Neural cell (in vitro differentiated cells): Measurements from ENCODE around the gene OSBPL2. TPM values are rescaled to one million over a fixed set of nuclear protein-coding genes. Genes with fewer than 3 reads are reported as not detected.

Experiments used
- H2AFZ ChIP-seq: fragments of 200-600, 300-800 bp; sonication (generic), shearing (Covaris generic); 2 replicates; pipeline ENCODE4 v1.6.0; 2014; ENCODE audit warnings: low read depth, mild to moderate bottlenecking, antibody characterized with exemption, low read length, moderate library complexity
- H3F3A ChIP-seq: fragments of 200-600 bp; shearing (Covaris generic); 2 replicates; pipeline ENCODE4 v1.6.1; 2016; ENCODE audit warnings: mild to moderate bottlenecking, moderate library complexity, mixed read lengths, antibody characterized with exemption, low read length; ENCODE audit not compliant: insufficient read depth, poor library complexity, severe bottlenecking
- H3K27ac ChIP-seq: fragments of 200-600, 300-800 bp; sonication (generic), shearing (Covaris generic); 2 replicates; pipeline ENCODE4 v1.5.1; 2014; ENCODE audit warnings: mild to moderate bottlenecking, low read length, moderate library complexity
- H3K27me3 ChIP-seq: fragments of 300-800, 200-600 bp; sonication (generic), shearing (Covaris generic); 2 replicates; pipeline ENCODE4 v1.6.0; 2014; ENCODE audit warnings: mild to moderate bottlenecking, low read depth, low read length, moderate library complexity; ENCODE audit not compliant: insufficient read depth
- H3K36me3 ChIP-seq: fragments of 300-800, 200-600 bp; sonication (generic), shearing (Covaris generic); 2 replicates; pipeline ENCODE4 v1.5.1; 2014; ENCODE audit warnings: mild to moderate bottlenecking, antibody characterized with exemption, low read length, moderate library complexity; ENCODE audit not compliant: insufficient read depth
- H3K4me2 ChIP-seq: fragments of 300-800, 200-600 bp; sonication (generic), shearing (Covaris generic); 2 replicates; pipeline ENCODE4 v1.6.0; 2014; ENCODE audit warnings: mild to moderate bottlenecking, low read length
- H3K4me3 ChIP-seq: fragments of 300-800, 200-600 bp; sonication (generic), shearing (Covaris generic); 2 replicates; pipeline ENCODE4 v1.5.1; 2014; ENCODE audit warnings: mild to moderate bottlenecking, low read length, moderate library complexity
- H3K79me2 ChIP-seq: fragments of 200-600 bp; shearing (Covaris generic); replicated peaks from 2 replicates; pipeline ENCODE4 v1.6.0; 2014; ENCODE audit warnings: mild to moderate bottlenecking, low read length, moderate library complexity; ENCODE audit not compliant: insufficient read depth
- H3K9ac ChIP-seq: fragments of 300-800, 200-600 bp; sonication (generic), shearing (Covaris generic); 2 replicates; pipeline ENCODE4 v1.6.1; 2016; ENCODE audit warnings: mild to moderate bottlenecking, low read length, mixed read lengths
- H3K9me2 ChIP-seq: fragments of 200-600 bp; shearing (Covaris generic); 2 replicates; pipeline ENCODE4 v1.6.1; 2016; ENCODE audit warnings: mild to moderate bottlenecking, low read length, mixed read lengths; ENCODE audit not compliant: insufficient read depth
- H3K9me3 ChIP-seq: fragments of 200-600, 300-800 bp; sonication (generic), shearing (Covaris generic); 2 replicates; pipeline ENCODE4 v1.6.1; 2016; ENCODE audit warnings: mild to moderate bottlenecking, mixed run types, low read length, moderate library complexity, mixed read lengths
- H4K20me1 ChIP-seq: fragments of 200-600 bp; shearing (Covaris generic); 2 replicates; pipeline ENCODE4 v1.6.1; 2016; ENCODE audit warnings: mild to moderate bottlenecking, mixed run types; ENCODE audit not compliant: insufficient read depth
- EP300 ChIP-seq: fragments of 450-650 bp; conservative IDR thresholded peaks from 2 replicates; pipeline ENCODE4 v1.6.1; 2014; ENCODE audit warnings: antibody characterized with exemption, mild to moderate bottlenecking, moderate library complexity; ENCODE audit not compliant: poor library complexity, severe bottlenecking
- EZH2 ChIP-seq: fragments of 200-600, 300-800 bp; shearing (Covaris generic), sonication (generic); IDR thresholded peaks from 2 replicates; pipeline ENCODE4 v1.6.1; 2014; ENCODE audit warnings: antibody characterized with exemption, low read length, borderline replicate concordance, mild to moderate bottlenecking; ENCODE audit not compliant: insufficient read depth, poor library complexity, severe bottlenecking
- MXI1 ChIP-seq: fragments of 450-650 bp; conservative IDR thresholded peaks from 2 replicates; pipeline ENCODE4 v1.6.1; 2014; ENCODE audit warnings: antibody characterized with exemption, mild to moderate bottlenecking; ENCODE audit not compliant: poor library complexity, severe bottlenecking
- POLR2AphosphoS5 ChIP-seq: IDR thresholded peaks from 2 replicates; pipeline ENCODE4 v1.6.1; 2012
- RAD21 ChIP-seq: fragments of 450-650 bp; conservative IDR thresholded peaks from 2 replicates; pipeline ENCODE4 v1.6.1; 2014; ENCODE audit warnings: antibody characterized with exemption, mild to moderate bottlenecking, moderate library complexity
- SMC3 ChIP-seq: fragments of 450-650 bp; conservative IDR thresholded peaks from 2 replicates; pipeline ENCODE4 v1.6.1; 2014; ENCODE audit warnings: antibody characterized with exemption, mild to moderate bottlenecking, moderate library complexity; ENCODE audit not compliant: poor library complexity
- TAF1 ChIP-seq: IDR thresholded peaks from 2 replicates; pipeline ENCODE4 v1.6.1; 2012; ENCODE audit warnings: low read depth
- polyA plus RNA-seq: library from polyadenylated mRNA; depleted of rRNA; stranded (reverse); fragments of >200 nt; gene quantifications from 2 replicates; pipeline ENCODE4 v1.2.3, GENCODE V29; 2014
- TF ChIP-seq, protein P1 (sequence below): IDR thresholded peaks from 2 replicates; pipeline ENCODE4 v1.6.1; 2012; ENCODE audit warnings: borderline replicate concordance
- TF ChIP-seq, protein P2 (sequence below): fragments of 450-650 bp; IDR thresholded peaks from 2 replicates; pipeline ENCODE4 v1.5.1; 2014; ENCODE audit warnings: antibody characterized with exemption, mild to moderate bottlenecking, moderate library complexity; ENCODE audit not compliant: poor library complexity, severe bottlenecking

Gene OSBPL2
- polyA plus RNA-seq, 1 donor from 2014 or later, result 41.5 TPM

DNA sequence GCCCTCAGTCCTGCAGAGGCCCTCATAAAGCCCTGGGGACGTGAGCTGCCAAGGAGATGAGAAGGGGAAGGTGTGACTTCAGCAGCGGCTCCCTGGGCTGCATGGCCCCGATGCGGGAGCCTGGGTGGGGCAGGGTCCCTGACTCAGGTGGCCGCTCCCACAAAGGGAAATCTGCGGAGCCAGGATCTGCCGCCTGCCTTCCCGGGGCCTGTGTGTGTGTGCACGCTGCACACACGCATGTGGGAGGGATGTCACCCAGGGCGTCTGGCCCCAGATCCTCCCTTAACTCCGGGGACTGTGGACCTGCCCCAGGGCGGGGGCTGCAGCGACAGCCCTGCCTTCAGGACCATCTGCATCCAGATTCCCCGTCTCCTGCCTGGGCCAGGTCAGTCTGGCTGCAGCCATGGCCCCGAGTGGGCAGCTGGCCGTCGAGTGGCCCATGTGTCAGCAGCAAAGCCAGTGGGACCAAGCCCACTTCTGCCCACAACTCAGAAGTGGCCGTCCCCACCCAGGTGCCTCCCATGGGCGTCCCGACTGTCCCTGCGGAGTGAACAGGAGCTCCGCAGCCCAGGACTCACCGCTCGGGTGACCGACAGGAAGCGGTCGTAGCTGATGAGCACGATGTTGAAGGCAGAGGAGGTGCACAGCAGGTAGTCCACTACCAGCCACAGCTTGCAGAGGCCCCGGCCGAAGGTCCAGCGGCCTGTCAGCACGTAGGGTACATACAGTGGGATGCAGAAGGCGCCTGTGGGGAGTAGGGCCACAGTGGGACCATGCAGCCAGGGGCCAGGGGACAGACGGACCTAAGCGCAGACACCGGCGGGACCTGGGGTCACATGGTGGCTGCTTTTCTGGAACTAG, 20.2 kb upstream of the OSBPL2 start:
- no peaks in the 10 kb centered on the region for H3K36me3 ChIP-seq
- TF ChIP-seq RAD21 (no peak), MXI1 (no peak), SMC3 (no peak), EP300 (no peak), EZH2 (no peak), POLR2AphosphoS5 (no peak), TAF1 (no peak)
- TF ChIP-seq, protein P1, sequence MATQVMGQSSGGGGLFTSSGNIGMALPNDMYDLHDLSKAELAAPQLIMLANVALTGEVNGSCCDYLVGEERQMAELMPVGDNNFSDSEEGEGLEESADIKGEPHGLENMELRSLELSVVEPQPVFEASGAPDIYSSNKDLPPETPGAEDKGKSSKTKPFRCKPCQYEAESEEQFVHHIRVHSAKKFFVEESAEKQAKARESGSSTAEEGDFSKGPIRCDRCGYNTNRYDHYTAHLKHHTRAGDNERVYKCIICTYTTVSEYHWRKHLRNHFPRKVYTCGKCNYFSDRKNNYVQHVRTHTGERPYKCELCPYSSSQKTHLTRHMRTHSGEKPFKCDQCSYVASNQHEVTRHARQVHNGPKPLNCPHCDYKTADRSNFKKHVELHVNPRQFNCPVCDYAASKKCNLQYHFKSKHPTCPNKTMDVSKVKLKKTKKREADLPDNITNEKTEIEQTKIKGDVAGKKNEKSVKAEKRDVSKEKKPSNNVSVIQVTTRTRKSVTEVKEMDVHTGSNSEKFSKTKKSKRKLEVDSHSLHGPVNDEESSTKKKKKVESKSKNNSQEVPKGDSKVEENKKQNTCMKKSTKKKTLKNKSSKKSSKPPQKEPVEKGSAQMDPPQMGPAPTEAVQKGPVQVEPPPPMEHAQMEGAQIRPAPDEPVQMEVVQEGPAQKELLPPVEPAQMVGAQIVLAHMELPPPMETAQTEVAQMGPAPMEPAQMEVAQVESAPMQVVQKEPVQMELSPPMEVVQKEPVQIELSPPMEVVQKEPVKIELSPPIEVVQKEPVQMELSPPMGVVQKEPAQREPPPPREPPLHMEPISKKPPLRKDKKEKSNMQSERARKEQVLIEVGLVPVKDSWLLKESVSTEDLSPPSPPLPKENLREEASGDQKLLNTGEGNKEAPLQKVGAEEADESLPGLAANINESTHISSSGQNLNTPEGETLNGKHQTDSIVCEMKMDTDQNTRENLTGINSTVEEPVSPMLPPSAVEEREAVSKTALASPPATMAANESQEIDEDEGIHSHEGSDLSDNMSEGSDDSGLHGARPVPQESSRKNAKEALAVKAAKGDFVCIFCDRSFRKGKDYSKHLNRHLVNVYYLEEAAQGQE, result no peak
- TF ChIP-seq, protein P2, sequence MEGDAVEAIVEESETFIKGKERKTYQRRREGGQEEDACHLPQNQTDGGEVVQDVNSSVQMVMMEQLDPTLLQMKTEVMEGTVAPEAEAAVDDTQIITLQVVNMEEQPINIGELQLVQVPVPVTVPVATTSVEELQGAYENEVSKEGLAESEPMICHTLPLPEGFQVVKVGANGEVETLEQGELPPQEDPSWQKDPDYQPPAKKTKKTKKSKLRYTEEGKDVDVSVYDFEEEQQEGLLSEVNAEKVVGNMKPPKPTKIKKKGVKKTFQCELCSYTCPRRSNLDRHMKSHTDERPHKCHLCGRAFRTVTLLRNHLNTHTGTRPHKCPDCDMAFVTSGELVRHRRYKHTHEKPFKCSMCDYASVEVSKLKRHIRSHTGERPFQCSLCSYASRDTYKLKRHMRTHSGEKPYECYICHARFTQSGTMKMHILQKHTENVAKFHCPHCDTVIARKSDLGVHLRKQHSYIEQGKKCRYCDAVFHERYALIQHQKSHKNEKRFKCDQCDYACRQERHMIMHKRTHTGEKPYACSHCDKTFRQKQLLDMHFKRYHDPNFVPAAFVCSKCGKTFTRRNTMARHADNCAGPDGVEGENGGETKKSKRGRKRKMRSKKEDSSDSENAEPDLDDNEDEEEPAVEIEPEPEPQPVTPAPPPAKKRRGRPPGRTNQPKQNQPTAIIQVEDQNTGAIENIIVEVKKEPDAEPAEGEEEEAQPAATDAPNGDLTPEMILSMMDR, result no peak
- H3F3A ChIP-seq, result no peaks in the 10 kb centered on the region
- H2AFZ ChIP-seq, result no peak overlapping the region
- peak overlapping the region; percentile 61 for H3K9ac ChIP-seq
- H3K4me3 ChIP-seq, result peak overlapping the region; percentile 78
- no peaks in the 10 kb centered on the region for H3K9me2 ChIP-seq
- peak overlapping the region; percentile 39 for H3K4me2 ChIP-seq
- H3K79me2 ChIP-seq, result no peaks in the 10 kb centered on the region
- peaks cover 34% of the 10 kb centered on the region for H3K27me3 ChIP-seq
- H4K20me1 ChIP-seq, result no peaks in the 10 kb centered on the region
- no peak overlapping the region for H3K27ac ChIP-seq
- no peaks in the 10 kb centered on the region for H3K9me3 ChIP-seq

DNA sequence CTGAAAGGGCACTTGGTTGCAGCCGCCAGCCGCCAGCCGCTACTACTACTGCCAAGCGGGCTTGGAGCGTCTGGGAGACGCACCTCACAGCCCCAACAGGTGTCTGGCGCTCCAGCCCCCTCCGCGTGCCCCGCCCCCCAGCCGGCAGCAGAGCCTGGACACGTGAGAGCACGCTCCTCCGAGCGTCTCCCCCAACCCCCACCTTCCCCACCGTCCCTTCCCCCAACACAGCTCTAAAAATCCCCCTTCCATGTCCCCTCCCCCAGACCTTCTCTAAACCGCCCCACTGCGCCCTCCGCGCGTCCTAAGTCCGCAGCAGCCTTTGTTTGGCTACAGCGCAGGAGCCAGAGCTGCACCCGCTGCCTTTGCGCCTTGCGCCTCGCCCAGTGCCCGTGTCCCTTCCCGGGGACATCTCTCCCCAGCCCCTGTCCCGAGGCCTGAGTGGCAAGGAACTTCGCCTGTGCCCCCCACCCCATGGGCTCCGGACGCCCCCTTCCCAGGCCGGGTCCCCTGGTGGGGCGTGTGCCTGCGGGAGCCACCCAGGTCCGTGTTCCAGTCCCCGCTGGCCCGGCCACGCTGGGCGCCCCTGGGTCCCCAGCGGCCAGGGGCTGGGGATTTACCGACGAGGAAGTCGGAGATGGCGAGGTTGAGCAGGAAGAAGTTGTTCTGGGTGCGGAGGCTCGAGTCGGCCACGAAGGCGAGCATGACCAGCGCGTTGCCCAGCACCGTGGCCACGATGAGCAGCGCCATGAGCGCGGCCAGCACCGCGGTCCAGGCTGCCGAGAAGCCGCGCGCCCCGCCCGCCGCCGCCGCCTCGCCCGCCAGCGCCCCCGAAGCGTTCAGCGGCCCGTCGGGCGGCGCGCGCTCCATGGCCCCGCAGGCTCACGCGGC, 19.0 kb upstream of the OSBPL2 start:
- TF ChIP-seq SMC3 (no peak), EZH2 (no peak), RAD21 (no peak), POLR2AphosphoS5 (peak; percentile 19), TAF1 (no peak), EP300 (no peak), MXI1 (peak; percentile 45)
- TF ChIP-seq, protein P2, result peak; percentile 12
- TF ChIP-seq, protein P1, result no peak
- peak overlapping the region; percentile 78 for H3K4me3 ChIP-seq

More for the DNA sequence above, 19.0 kb upstream of the OSBPL2 start:
- Histone ChIP-seq H2AFZ (no peak overlapping the region), H3K4me2 (peak overlapping the region; percentile 75), H4K20me1 (no peaks in the 10 kb centered on the region), H3K9ac (peak overlapping the region; percentile 61), H3K9me2 (no peaks in the 10 kb centered on the region), H3K27me3 (peaks cover 34% of the 10 kb centered on the region), H3K27ac (no peak overlapping the region), H3K9me3 (no peaks in the 10 kb centered on the region), H3K36me3 (no peaks in the 10 kb centered on the region), H3K79me2 (no peaks in the 10 kb centered on the region), H3F3A (no peaks in the 10 kb centered on the region)
